GM19023 (cell line): ENCODE data around the gene SPCS3.
"Not testable (repeated sequence)": the region's sequence is repeated elsewhere in the genome, so short reads cannot be mapped to it uniquely, and the experiment has no call there.

Source experiments
- ATAC-seq: cut with Tn5 transposase; IDR thresholded peaks from one replicate; pipeline ENCODE4 v1.9.1; 2021; ENCODE audit warnings: mild to moderate bottlenecking, moderate library complexity; ENCODE audit not compliant: unreplicated experiment

SPCS3 gene

GRCh38 chr4:176302283-176303275, 17.2 kb upstream of the SPCS3 start:
- no peak for ATAC-seq

GRCh38 chr4:176303938-176304337, 15.8 kb upstream of the SPCS3 start:
- ATAC-seq: no peak

GRCh38 chr4:176306837-176307665, 12.7 kb upstream of the SPCS3 start:
- ATAC-seq: no peak

GRCh38 chr4:176307666-176307930, 12.2 kb upstream of the SPCS3 start:
- ATAC-seq: no peak

GRCh38 chr4:176308441-176308840, 11.3 kb upstream of the SPCS3 start:
- ATAC-seq: peak; percentile 57

- peak; percentile 99 for ATAC-seq
Measured at GRCh38 chr4:176309046-176309445, 10.7 kb upstream of the SPCS3 start.

- no peak for ATAC-seq
Measured at GRCh38 chr4:176309772-176310171, 10.0 kb upstream of the SPCS3 start.

GRCh38 chr4:176313596-176314336, 6.0 kb upstream of the SPCS3 start:
- ATAC-seq: no peak

GRCh38 chr4:176319151-176319703, 539 bp upstream of the SPCS3 start:
- no peak for ATAC-seq

- peak; percentile 73 for ATAC-seq
Measured at GRCh38 chr4:176320340-176320975, 692 bp downstream of the SPCS3 start.

- ATAC-seq: no peak
Measured at GRCh38 chr4:176320976-176321361, 1.2 kb downstream of the SPCS3 start.

- no peak for ATAC-seq
Measured at GRCh38 chr4:176321589-176321988, 1.8 kb downstream of the SPCS3 start.

GRCh38 chr4:176323511-176324160, 3.9 kb downstream of the SPCS3 start:
- no peak for ATAC-seq

- not testable (repeated sequence) for ATAC-seq
Measured at GRCh38 chr4:176324876-176325275, 5.1 kb downstream of the SPCS3 start.

GRCh38 chr4:176333076-176333475, 13.3 kb downstream of the SPCS3 start:
- no peak for ATAC-seq

GRCh38 chr4:176334066-176334465, 14.3 kb downstream of the SPCS3 start:
- no peak for ATAC-seq

- no peak for ATAC-seq
Measured at GRCh38 chr4:176335421-176335820, 15.7 kb downstream of the SPCS3 start.

- ATAC-seq: no peak
Measured at GRCh38 chr4:176339936-176340761, 20.4 kb downstream of the SPCS3 start.
